ENCODE results near the gene TMEM240. TPM values are rescaled to one million over a fixed set of nuclear protein-coding genes. Genes with fewer than 3 reads are reported as not detected.
"Not testable (repeated sequence)": the region's sequence is repeated elsewhere in the genome, so short reads cannot be mapped to it uniquely, and the experiment has no call there.

Gene TMEM240
- total and polyA plus RNA-seq, 2 donors (not counting 1 experiment from before 2014, with no cell fraction given): 0.28 to 1.8 TPM

GRCh38 chr1:1494311-1494710 is 46.1 kb downstream of the TMEM240 start:
- H3K79me2 ChIP-seq (ENCODE audit: control insufficient read depth, insufficient read depth, low read length); H4K20me1 ChIP-seq (ENCODE audit: control insufficient read depth, insufficient read depth, low read length, poor library complexity, severe bottlenecking); CTCF ChIA-PET; H3K4me3 ChIP-seq (ENCODE audit: control extremely low read depth in 1 of 5, extremely low read depth in 1 of 5, insufficient read depth in 1 of 5, low read depth in 2 of 5, low read length in 4 of 5); H3K4me3 Mint-ChIP-seq; H3K27me3 Mint-ChIP-seq; H3K9ac ChIP-seq (ENCODE audit: low read length); H3K9me3 Mint-ChIP-seq (ENCODE audit: insufficient read depth); H3K4me1 ChIP-seq (ENCODE audit: control insufficient read depth in 2 of 2, insufficient read depth in 2 of 2, low read length in 2 of 2); intact Hi-C loops (cut with micrococcal nuclease); H2AFZ ChIP-seq (ENCODE audit: insufficient read depth, low read depth, low read length, poor library complexity, severe bottlenecking); H3K27ac Mint-ChIP-seq; H3K4me2 ChIP-seq (replicated peaks; ENCODE audit: low read depth, low read length, poor library complexity, severe bottlenecking); H3K27me3 ChIP-seq (replicated peaks in 1 of 4; ENCODE audit: control extremely low read depth in 1 of 4, control insufficient read depth in 3 of 4, insufficient read depth in 4 of 4, low read length in 3 of 4); ATAC-seq (ENCODE audit: low read depth); DNase-seq; H3K4me1 Mint-ChIP-seq; POLR2A ChIA-PET; H3K27ac ChIP-seq (ENCODE audit: low read length in 2 of 2): not testable (repeated sequence)
- H3K36me3 ChIP-seq (replicated peaks in 1 of 2; ENCODE audit: control extremely low read depth in 1 of 2, control insufficient read depth in 1 of 2, extremely low read depth in 1 of 2, insufficient read depth in 2 of 2, low read length in 1 of 2): peaks cover 3 to 11% of the 10 kb centered on the region in 2 experiments
- WGBS (ENCODE audit: insufficient coverage): 90% methylated on average over 15 of the region's 22 CpGs
- H3K9me3 ChIP-seq (ENCODE audit: control extremely low read depth in 1 of 3, control insufficient read depth in 2 of 3, insufficient read depth in 1 of 3, low read length in 2 of 3): peaks cover 0 to 25% (median 1%) of the 10 kb centered on the region in 3 donors

- no peak overlapping the region for H3K27ac ChIP-seq (ENCODE audit: low read length in 2 of 2)
- ATAC-seq (ENCODE audit: low read depth): no peak
- peaks cover 0 to 25% (median 1%) of the 10 kb centered on the region in 3 donors for H3K9me3 ChIP-seq (ENCODE audit: control extremely low read depth in 1 of 3, control insufficient read depth in 2 of 3, insufficient read depth in 1 of 3, low read length in 2 of 3)
- no peaks in the 10 kb centered on the region for H3K27me3 Mint-ChIP-seq
- H4K20me1 ChIP-seq (ENCODE audit: control insufficient read depth, insufficient read depth, low read length, poor library complexity, severe bottlenecking): no peaks in the 10 kb centered on the region
- peaks cover 3 to 24% of the 10 kb centered on the region in 2 experiments for H3K36me3 ChIP-seq (replicated peaks in 1 of 2; ENCODE audit: control extremely low read depth in 1 of 2, control insufficient read depth in 1 of 2, extremely low read depth in 1 of 2, insufficient read depth in 2 of 2, low read length in 1 of 2)
- WGBS (ENCODE audit: insufficient coverage): 99% methylated on average over 10 of the region's 10 CpGs
- DNase-seq: no peak
- H3K4me3 Mint-ChIP-seq: no peak overlapping the region
- H3K27ac Mint-ChIP-seq: no peak overlapping the region
- H3K4me2 ChIP-seq (replicated peaks; ENCODE audit: low read depth, low read length, poor library complexity, severe bottlenecking): no peak overlapping the region
- no peak overlapping the region for H3K9ac ChIP-seq (ENCODE audit: low read length)
- H2AFZ ChIP-seq (ENCODE audit: insufficient read depth, low read depth, low read length, poor library complexity, severe bottlenecking): no peak overlapping the region
- H3K79me2 ChIP-seq (ENCODE audit: control insufficient read depth, insufficient read depth, low read length): no peaks in the 10 kb centered on the region
- no peaks in the 10 kb centered on the region for H3K4me1 Mint-ChIP-seq
- H3K4me3 ChIP-seq (ENCODE audit: control extremely low read depth in 1 of 5, extremely low read depth in 1 of 5, insufficient read depth in 1 of 5, low read depth in 2 of 5, low read length in 4 of 5): no peak overlapping the region
- intact Hi-C loops (cut with micrococcal nuclease): no loop called here
- TF ChIP-seq CTCF (IDR thresholded peaks at IDR 0.05) (no peak), EZH2 (IDR thresholded peaks at IDR 0.05; ENCODE audit: borderline replicate concordance, insufficient read depth, low read depth, low read length, poor library complexity, severe bottlenecking) (no peak)
- H3K9me3 Mint-ChIP-seq (ENCODE audit: insufficient read depth): peaks cover 4% of the 10 kb centered on the region
- CTCF ChIA-PET: no interaction called here
- no peaks in the 10 kb centered on the region for H3K4me1 ChIP-seq (ENCODE audit: control insufficient read depth in 2 of 2, insufficient read depth in 2 of 2, low read length in 2 of 2)
- POLR2A ChIA-PET: no interaction called here
- no peaks in the 10 kb centered on the region for H3K27me3 ChIP-seq (replicated peaks in 1 of 4; ENCODE audit: control extremely low read depth in 1 of 4, control insufficient read depth in 3 of 4, insufficient read depth in 4 of 4, low read length in 3 of 4)
Observed at GRCh38 chr1:1491601-1492000, 48.8 kb downstream of the TMEM240 start.
